ENCODE data around the gene DOK5.

The DOK5 gene

DNA sequence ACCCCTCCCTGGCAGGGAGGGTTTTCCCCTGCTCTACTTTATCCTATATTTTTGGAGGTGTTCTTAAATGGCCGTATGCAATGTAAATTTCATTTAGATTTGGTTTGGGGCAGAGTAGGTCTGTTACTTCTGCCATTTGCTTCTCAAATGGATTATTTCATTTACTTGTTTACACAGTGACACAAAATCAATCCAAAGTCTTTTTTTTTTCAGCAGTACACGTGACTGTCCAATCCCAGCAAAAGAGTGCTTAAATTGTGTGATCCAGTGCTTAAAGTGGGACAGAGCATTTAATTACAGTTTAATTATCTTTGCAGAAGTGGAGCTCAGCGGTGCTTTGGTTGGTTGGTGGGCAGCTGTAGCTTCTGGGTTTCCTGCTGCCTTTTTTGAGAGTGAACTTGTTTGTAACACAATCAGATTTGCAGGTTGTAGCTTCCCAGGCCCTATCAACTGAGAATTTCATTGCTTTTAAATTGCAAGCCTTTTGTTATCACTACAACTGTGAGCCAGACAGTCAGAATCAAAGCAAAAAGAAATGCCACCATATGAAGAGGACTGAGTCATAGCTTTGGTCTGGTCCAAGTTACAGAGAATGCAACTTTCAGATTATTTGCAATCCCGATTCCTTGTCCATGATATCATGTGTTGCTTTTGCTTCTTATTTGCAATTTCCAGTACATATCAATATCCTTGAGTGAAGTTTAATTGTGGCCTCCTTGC lies 216.9 kb downstream of the DOK5 start:
- TF ChIP-seq, protein P1, sequence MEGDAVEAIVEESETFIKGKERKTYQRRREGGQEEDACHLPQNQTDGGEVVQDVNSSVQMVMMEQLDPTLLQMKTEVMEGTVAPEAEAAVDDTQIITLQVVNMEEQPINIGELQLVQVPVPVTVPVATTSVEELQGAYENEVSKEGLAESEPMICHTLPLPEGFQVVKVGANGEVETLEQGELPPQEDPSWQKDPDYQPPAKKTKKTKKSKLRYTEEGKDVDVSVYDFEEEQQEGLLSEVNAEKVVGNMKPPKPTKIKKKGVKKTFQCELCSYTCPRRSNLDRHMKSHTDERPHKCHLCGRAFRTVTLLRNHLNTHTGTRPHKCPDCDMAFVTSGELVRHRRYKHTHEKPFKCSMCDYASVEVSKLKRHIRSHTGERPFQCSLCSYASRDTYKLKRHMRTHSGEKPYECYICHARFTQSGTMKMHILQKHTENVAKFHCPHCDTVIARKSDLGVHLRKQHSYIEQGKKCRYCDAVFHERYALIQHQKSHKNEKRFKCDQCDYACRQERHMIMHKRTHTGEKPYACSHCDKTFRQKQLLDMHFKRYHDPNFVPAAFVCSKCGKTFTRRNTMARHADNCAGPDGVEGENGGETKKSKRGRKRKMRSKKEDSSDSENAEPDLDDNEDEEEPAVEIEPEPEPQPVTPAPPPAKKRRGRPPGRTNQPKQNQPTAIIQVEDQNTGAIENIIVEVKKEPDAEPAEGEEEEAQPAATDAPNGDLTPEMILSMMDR (IDR thresholded peaks at IDR 0.05; ENCODE audit: low read depth, low read length, missing control alignments), result no peak
- Histone ChIP-seq H3K4me3 (ENCODE audit: low read depth, low read length) (no peak overlapping the region), H3K27me3 (replicated peaks) (no peaks in the 10 kb centered on the region), H3K27ac (no peak overlapping the region), H3K36me3 (replicated peaks) (no peaks in the 10 kb centered on the region)
- no peak for DNase-seq
- in situ Hi-C loops (cut with HindIII; ENCODE audit: low pct_ligation_motif_present, low sequenced_read_pairs), result no loop called here

DNA sequence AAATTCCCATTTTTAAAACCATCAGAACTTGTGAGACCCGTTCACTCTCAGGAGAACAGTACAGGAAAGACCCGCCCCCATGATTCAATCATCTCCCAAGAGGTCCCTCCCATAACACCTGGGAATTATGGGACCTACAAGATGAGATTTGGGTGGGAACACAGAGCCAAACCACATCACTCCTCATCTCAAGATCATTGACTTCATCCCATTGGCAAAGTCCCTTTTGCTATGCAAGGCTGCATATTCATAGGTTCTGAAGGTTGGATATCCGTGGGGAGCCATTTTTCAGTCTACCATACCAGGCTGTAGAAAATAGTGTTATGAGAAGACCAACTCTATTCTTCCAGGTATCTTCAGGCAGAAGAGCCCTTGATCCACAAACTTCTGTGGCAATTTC lies 219.1 kb downstream of the DOK5 start:
- H3K27ac ChIP-seq, result no peak overlapping the region
- no peaks in the 10 kb centered on the region for H3K27me3 ChIP-seq (replicated peaks)
- in situ Hi-C loops (cut with HindIII; ENCODE audit: low pct_ligation_motif_present, low sequenced_read_pairs), result no loop called here
- TF ChIP-seq, protein P1 (IDR thresholded peaks at IDR 0.05; ENCODE audit: low read depth, low read length, missing control alignments), result no peak
- DNase-seq, result no peak
- no peaks in the 10 kb centered on the region for H3K36me3 ChIP-seq (replicated peaks)
- no peak overlapping the region for H3K4me3 ChIP-seq (ENCODE audit: low read depth, low read length)

DNA sequence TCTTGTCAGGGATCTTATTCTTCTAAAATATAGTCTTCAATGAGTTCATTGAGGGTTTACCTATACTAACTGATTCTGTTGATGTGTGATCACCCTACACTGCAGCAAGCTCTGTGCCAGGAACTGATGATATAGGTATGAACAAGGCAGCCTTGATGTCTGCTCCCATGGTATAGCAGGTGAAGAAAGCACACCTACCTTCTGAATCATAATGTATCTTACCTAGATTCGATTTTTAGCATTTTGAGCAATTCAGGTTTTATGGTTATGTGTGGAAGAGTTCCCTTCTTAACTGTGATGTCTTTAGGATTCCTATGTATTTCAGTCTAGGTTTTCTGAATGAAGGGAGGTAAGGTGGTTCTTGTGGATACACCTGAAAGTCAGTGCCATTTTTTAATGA lies 223.0 kb downstream of the DOK5 start:
- DNase-seq, result no peak
- Histone ChIP-seq H3K4me3 (ENCODE audit: low read depth, low read length) (no peak overlapping the region), H3K36me3 (replicated peaks) (no peaks in the 10 kb centered on the region), H3K27ac (no peak overlapping the region), H3K27me3 (replicated peaks) (no peaks in the 10 kb centered on the region)
- TF ChIP-seq, protein P1 (IDR thresholded peaks at IDR 0.05; ENCODE audit: low read depth, low read length, missing control alignments), result no peak
- in situ Hi-C loops (cut with HindIII; ENCODE audit: low pct_ligation_motif_present, low sequenced_read_pairs), result no loop called here

Data from brain microvascular endothelial cell (primary cell).